HG03520 (cell line): ENCODE measurements around the gene PCSK6.
A peak's percentile ranks its signal among the peaks of the same experiment; 100 is the strongest.

Experiments used
- ATAC-seq: cut with Tn5 transposase; IDR thresholded peaks from one replicate; pipeline ENCODE4 v1.9.1; 2021; ENCODE audit warnings: mild to moderate bottlenecking, moderate library complexity; ENCODE audit not compliant: unreplicated experiment

PCSK6 gene

DNA sequence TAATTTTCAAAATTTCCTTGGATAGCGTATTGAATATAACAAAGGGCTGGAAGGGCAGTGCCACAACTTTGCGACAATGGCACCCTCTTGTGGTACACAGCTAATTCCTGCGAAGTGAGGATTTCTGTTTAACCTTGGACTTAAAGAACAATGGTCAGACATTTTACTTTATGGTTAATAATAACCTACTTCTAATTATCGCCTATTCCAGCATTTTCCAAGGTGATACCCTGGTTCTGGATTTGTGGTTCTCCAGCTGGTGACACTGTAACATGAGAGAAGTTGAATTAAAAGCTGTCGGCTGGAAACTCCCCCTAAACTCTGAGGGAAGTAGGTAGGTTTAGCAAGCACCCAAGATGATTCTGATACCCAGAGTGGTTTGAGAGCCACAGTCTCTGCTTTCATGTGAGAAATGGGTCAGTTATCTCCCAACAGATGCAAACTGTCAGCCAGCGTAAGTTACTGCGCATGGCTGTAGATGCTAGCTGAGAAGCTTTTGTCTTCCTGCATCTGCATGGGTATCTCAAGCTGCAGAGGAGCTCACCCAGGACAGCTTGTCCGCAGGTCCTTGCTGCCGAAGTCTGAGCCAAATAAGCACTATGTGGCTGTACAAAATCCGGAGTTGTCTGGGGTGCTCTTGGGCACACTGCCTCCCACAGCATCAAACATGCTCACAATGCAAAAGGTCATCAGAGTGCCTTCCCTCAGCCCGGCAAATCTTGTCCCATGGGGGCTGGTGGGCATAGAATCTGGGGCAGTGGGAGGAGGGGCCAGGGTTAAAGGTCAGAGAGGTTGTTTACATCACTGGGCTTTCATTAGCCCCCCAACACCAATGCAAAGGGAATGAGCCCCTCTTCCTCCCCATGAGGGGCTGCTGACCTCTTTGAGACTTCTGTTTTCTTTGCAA is 231.0 kb downstream of the PCSK6 start:
- peak; percentile 51 for ATAC-seq

DNA sequence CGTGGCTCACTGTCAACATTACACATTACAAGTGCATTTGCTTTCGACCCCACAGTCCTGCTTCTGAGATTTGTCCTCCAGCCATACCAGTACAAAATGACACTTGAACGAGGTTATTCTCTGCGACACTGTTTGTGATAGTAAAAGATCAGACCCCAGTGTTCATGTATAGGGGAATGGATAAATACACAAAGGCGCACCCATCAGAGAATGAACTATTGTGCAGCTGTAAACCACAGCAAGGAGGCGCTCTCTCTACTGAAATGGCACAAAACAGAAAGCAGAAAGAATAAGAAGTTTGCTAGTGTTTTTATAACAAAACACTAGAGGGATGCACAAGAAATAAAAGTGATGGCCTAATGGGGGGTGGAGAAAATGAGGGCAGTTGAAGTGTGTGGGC is 232.8 kb downstream of the PCSK6 start:
- ATAC-seq: no peak

DNA sequence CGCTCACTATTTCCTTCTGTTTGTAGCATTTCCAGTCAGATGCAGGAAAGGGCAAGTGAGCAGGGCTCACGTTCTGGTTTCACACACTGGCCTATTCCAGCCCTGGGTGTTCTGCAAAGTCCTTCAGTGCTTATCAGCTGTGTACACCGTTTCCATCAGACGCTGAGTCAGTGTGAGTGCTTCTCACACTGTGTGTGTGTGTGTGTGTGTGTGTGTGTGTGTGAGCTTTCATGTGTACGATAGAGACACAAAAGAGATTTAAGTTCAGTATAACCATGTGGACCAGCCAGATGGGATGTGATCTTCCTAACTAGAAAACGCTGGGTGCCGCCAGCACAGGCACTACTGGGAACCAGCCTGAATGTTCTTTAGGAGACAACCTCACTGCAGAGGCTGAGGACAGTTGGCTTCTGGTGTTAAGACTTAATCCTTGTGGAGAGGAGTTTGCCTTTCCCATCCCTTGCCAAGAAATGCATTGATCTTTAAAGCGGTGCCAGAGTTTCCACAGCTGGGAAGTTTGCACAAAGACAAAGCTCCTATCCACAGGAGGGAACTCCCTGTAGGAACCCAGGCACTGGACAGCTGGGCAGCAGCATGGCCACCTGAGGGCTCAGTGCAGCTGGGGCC is 233.8 kb downstream of the PCSK6 start:
- no peak for ATAC-seq

DNA sequence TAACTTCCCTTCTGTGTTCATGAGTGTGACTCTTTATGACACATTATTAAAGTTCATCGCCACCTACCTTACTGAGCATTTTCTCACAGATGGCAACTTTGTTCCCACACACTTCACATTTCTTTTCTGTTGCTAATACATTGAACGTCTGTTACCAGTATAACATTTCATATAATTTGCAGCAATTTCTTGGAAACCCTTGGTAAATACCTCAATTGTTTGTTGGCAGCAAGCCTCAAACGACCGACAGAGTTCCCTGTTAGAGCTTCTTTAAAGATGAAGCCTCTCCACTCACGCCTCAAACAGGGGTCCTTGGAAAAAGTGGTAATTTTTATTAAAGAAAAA is 234.5 kb downstream of the PCSK6 start:
- no peak for ATAC-seq

GRCh38 chr15:101254157-101255050 is 235.1 kb downstream of the PCSK6 start:
- ATAC-seq: no peak
